K562 (cell line): ENCODE measurements around the gene GARIN5B. TPM values are rescaled to one million over a fixed set of nuclear protein-coding genes. Genes with fewer than 3 reads are reported as not detected.
A peak's percentile ranks its signal among the peaks of the same experiment; 100 is the strongest.

ENCODE experiments used
- CGGBP1 ChIP-seq: fragments of 250-450 bp; sonication (Bioruptor Pico); IDR thresholded peaks from 2 replicates; pipeline ENCODE4 v1.9.0; 2021; ENCODE audit warnings: mild to moderate bottlenecking
- CHD1 ChIP-seq: fragments of 200-600 bp; sonication (generic); IDR thresholded peaks from one replicate; pipeline ENCODE4 v1.6.1; 2012; ENCODE audit warnings: mild to moderate bottlenecking, moderate library complexity, low read length, inconsistent platforms
- ELK3 ChIP-seq: fragments of 450-650 bp; formaldehyde crosslinking; IDR thresholded peaks from 2 replicates; pipeline ENCODE4 v1.4.0; 2020; ENCODE audit warnings: mild to moderate bottlenecking
- HMBOX1 ChIP-seq: sonication (generic); IDR thresholded peaks from 2 replicates; pipeline ENCODE4 v1.6.1; 2016
- MECOM ChIP-seq: fragments of 250-450 bp; sonication (Bioruptor Pico); IDR thresholded peaks from 2 replicates; pipeline ENCODE4 v1.8.0; 2022; ENCODE audit warnings: inconsistent platforms
- MLX ChIP-seq, 2 experiments: fragments of 450-650 bp in 1 of 2; sonication (generic) in 1 of 2; formaldehyde crosslinking; conservative IDR thresholded peaks; 2 replicates each; pipeline versions ENCODE4 v1.4.0 to v1.8.1; 2020 to 2022; ENCODE audit warnings: mild to moderate bottlenecking in 1 of 2, missing genetic modification reagents in 1 of 2
- NEUROD1 ChIP-seq: fragments of 150-350 bp; IDR thresholded peaks from 2 replicates; pipeline ENCODE4 v1.6.1; 2014; ENCODE audit warnings: borderline replicate concordance, low read length, low read depth; ENCODE audit not compliant: partially characterized antibody
- RBM34 ChIP-seq: fragments of 200-400 bp; formaldehyde crosslinking; IDR thresholded peaks from 2 replicates; pipeline ENCODE4 v1.6.1; 2018; ENCODE audit warnings: low read length, borderline replicate concordance; ENCODE audit not compliant: insufficient read depth
- TCFL5 ChIP-seq: fragments of 250-450 bp; sonication (Bioruptor Pico); conservative IDR thresholded peaks from 2 replicates; pipeline ENCODE4 v1.6.1; 2021; ENCODE audit warnings: mild to moderate bottlenecking, moderate library complexity, matching md5 sums
- THAP12 ChIP-seq: fragments of 250-450 bp; sonication (Bioruptor Pico); IDR thresholded peaks from 2 replicates; pipeline ENCODE4 v1.9.0; 2021; ENCODE audit warnings: mild to moderate bottlenecking, inconsistent platforms
- ZNF318 ChIP-seq, 2 experiments: fragments of 450-650 bp; IDR thresholded peaks; 2 replicates each; pipeline ENCODE4 v1.6.1; 2016; ENCODE audit warnings: mild to moderate bottlenecking in 2 of 2, borderline replicate concordance in 1 of 2, low read depth in 1 of 2, moderate library complexity in 1 of 2
- polyA plus RNA-seq, 8 experiments: library from polyadenylated mRNA; depleted of rRNA in 4 of 8; stranded (reverse) in 5 of 8; unstranded in 3 of 8; fragments of >200 nt; fragmentation: Nextera tagmentation in 2 of 8; fragmentation: Illumina TruSeq in 1 of 8; extraction: Ambion mirVana in 2 of 8; extraction: Trizol in 1 of 8; gene quantifications; 2 replicates each; pipeline versions ENCODE4 v1.2.1 to v1.2.3, GENCODE V29; 2011 to 2014; ENCODE audit warnings: inconsistent platforms in 1 of 8, missing spikeins in 1 of 8
- total RNA-seq, 7 experiments: library from RNA; depleted of rRNA in 6 of 7; stranded (reverse); fragments of >200 nt in 6 of 7; fragmentation: Illumina TruSeq in 2 of 7; extraction: Trizol in 2 of 7; gene quantifications; 2 replicates each; pipeline versions ENCODE4 v1.2.1 to v1.2.3, GENCODE V29; 2011 to 2021; ENCODE audit warnings: low replicate concordance in 1 of 7

Gene GARIN5B
- total and polyA plus RNA-seq, 9 of the 15 experiments (the other 6 are each of a cell fraction or from before 2014, with no cell fraction given), result not detected

- TF ChIP-seq ZNF318 (IDR thresholded peaks at IDR 0.05; ENCODE audit: borderline replicate concordance in 1 of 2, low read depth in 1 of 2) (no peak), CHD1 (peak; percentile 77), ELK3 (no peak), MECOM (CRISPR knock-in tag) (no peak), RBM34 (no peak), NEUROD1 (no peak), TCFL5 (CRISPR knock-in tag) (no peak), MLX (CRISPR knock-in tag; conservative IDR thresholded peaks at IDR 0.05) (no peak), CGGBP1 (no peak), THAP12 (CRISPR knock-in tag) (0 out of 2 replicates have a peak, but pooled peaks have one; percentile 63), HMBOX1 (no peak)
Observed at GRCh38 chr19:55339889-55340783, 22.9 kb downstream of the GARIN5B start (continued).
